CD4-positive, alpha-beta T cell (primary cell): ENCODE measurements around the gene ATP8A1. TPM values are rescaled to one million over a fixed set of nuclear protein-coding genes. Genes with fewer than 3 reads are reported as not detected.

Source experiments
- ATAC-seq: fragments of 200-7000 bp; cut with Tn5 transposase; one replicate; pipeline ENCODE4 v1.10.0; 2022; ENCODE audit warnings: mild to moderate bottlenecking; ENCODE audit not compliant: poor library complexity
- CTCF ChIA-PET: fragments of 350-600 bp; sonication (Branson Sonifier 250); formaldehyde crosslinking; loops from one replicate; lab custom pipeline; 2021; ENCODE audit warnings: antibody characterized with exemption, inconsistent platforms; lab: Charles Lee
- POLR2A ChIA-PET: fragments of 350-600 bp; sonication (Branson Sonifier 250); formaldehyde crosslinking; loops from one replicate; lab custom pipeline; 2021; ENCODE audit warnings: antibody characterized with exemption, inconsistent platforms; lab: Charles Lee
- DNase-seq, 14 experiments: peaks; one replicate each; pipeline ENCODE4 v3.0.0-alpha.2; 2013 to 2020; ENCODE audit warnings: mixed read lengths in 2 of 14
- H3K27ac ChIP-seq, 2 donors: one replicate each; pipeline versions ENCODE4 v1.5.1 to v1.7.0; 2013; ENCODE audit warnings: low read length in 2 of 2, low read depth in 1 of 2, mild to moderate bottlenecking in 1 of 2
- H3K27me3 ChIP-seq, 2 experiments: 1 replicate in 1 of 2; 2 replicates in 1 of 2; pipeline versions ENCODE4 v1.6.1 to v1.7.0; 2013; ENCODE audit warnings: low read length in 2 of 2, control low read depth in 1 of 2, mild to moderate bottlenecking in 1 of 2, moderate library complexity in 1 of 2; ENCODE audit not compliant: insufficient read depth in 2 of 2, control insufficient read depth in 1 of 2
- H3K36me3 ChIP-seq: one replicate; pipeline ENCODE4 v1.6.1; 2013; ENCODE audit warnings: low read length, control low read depth; ENCODE audit not compliant: insufficient read depth
- H3K4me1 ChIP-seq: one replicate; pipeline ENCODE4 v1.6.1; 2013; ENCODE audit warnings: low read length, control low read depth; ENCODE audit not compliant: insufficient read depth
- H3K4me3 ChIP-seq: one replicate; pipeline ENCODE4 v1.5.1; 2013; ENCODE audit warnings: mild to moderate bottlenecking, low read length, moderate library complexity
- H3K9me3 ChIP-seq, 2 experiments: 1 replicate in 1 of 2; 2 replicates in 1 of 2; pipeline versions ENCODE4 v1.6.1 to v1.7.0; 2013; ENCODE audit warnings: low read length in 2 of 2, mild to moderate bottlenecking in 2 of 2, control low read depth in 1 of 2, moderate library complexity in 1 of 2; ENCODE audit not compliant: control insufficient read depth in 1 of 2, insufficient read depth in 1 of 2
- H3K27ac Mint-ChIP-seq: one replicate; pipeline ENCODE4 v1.8.0; 2020; ENCODE audit warnings: mixed read lengths
- H3K27me3 Mint-ChIP-seq: one replicate; pipeline ENCODE4 v1.8.0; 2021; ENCODE audit warnings: mixed read lengths
- H3K36me3 Mint-ChIP-seq: one replicate; pipeline ENCODE4 v1.8.0; 2021; ENCODE audit warnings: low read depth, mixed read lengths
- H3K4me1 Mint-ChIP-seq: one replicate; pipeline ENCODE4 v1.8.0; 2021; ENCODE audit warnings: low read depth, mixed read lengths
- H3K4me3 Mint-ChIP-seq: one replicate; pipeline ENCODE4 v1.8.0; 2020; ENCODE audit warnings: mild to moderate bottlenecking, mixed read lengths
- H3K9me3 Mint-ChIP-seq: one replicate; pipeline ENCODE4 v1.8.0; 2020; ENCODE audit warnings: mixed read lengths
- CTCF ChIP-seq: fragments of 200-600 bp; IDR thresholded peaks from one replicate; pipeline ENCODE4 v1.8.0; 2022; ENCODE audit warnings: antibody characterized with exemption, mild to moderate bottlenecking
- intact Hi-C, 2 experiments: fragments of 100-400 bp; cut with DNase I in 1 of 2; cut with micrococcal nuclease in 1 of 2; formaldehyde crosslinking; loops; one replicate each; pipeline versions ENCODE4 v1.15.1 to v1.9.0; 2023 to 2025; cut with DNase I, micrococcal nuclease
- total RNA-seq, 174 experiments: library from RNA in 2 of 174; stranded (reverse) in 2 of 174; gene quantifications; one replicate each; pipeline ENCODE4 v1.2.3 and lab custom pipeline; 2021 to 2026

The ATP8A1 gene
- total RNA-seq, 2 experiments from 2014 or later, result 44.9 to 45.5 TPM

GRCh38 chr4:42594888-42595287 is 62.0 kb downstream of the ATP8A1 start:
- CTCF ChIA-PET, result no interaction called here
- H3K27ac ChIP-seq, result no peak overlapping the region
- Mint-ChIP-seq H3K27ac (no peak overlapping the region), H3K36me3 (peaks cover 9% of the 10 kb centered on the region), H3K9me3 (no peaks in the 10 kb centered on the region), H3K4me1 (no peaks in the 10 kb centered on the region), H3K4me3 (no peak overlapping the region), H3K27me3 (no peaks in the 10 kb centered on the region)
- no peaks in the 10 kb centered on the region for H3K27me3 ChIP-seq
- TF ChIP-seq CTCF, result no peak
- H3K4me3 ChIP-seq, result no peak overlapping the region
- no peaks in the 10 kb centered on the region for H3K9me3 ChIP-seq
- no peak for ATAC-seq
- no peaks in the 10 kb centered on the region for H3K4me1 ChIP-seq
- no peaks in the 10 kb centered on the region for H3K36me3 ChIP-seq
- intact Hi-C loops, result no loop called here
- DNase-seq, result no peak
- POLR2A ChIA-PET, result no interaction called here

- Mint-ChIP-seq H3K4me1 (no peaks in the 10 kb centered on the region), H3K9me3 (no peaks in the 10 kb centered on the region), H3K27ac (no peak overlapping the region), H3K27me3 (no peaks in the 10 kb centered on the region), H3K4me3 (no peak overlapping the region), H3K36me3 (peaks cover 37% of the 10 kb centered on the region)
- Histone ChIP-seq H3K9me3 (no peaks in the 10 kb centered on the region), H3K4me1 (no peaks in the 10 kb centered on the region), H3K27me3 (no peaks in the 10 kb centered on the region), H3K4me3 (no peak overlapping the region), H3K27ac (no peak overlapping the region), H3K36me3 (peaks cover 16% of the 10 kb centered on the region)
- intact Hi-C loops, result no loop called here
- ChIA-PET CTCF (no interaction called here), POLR2A (no interaction called here)
- TF ChIP-seq CTCF, result no peak
- DNase-seq (no peak), ATAC-seq (no peak)
Measured at GRCh38 chr4:42588909-42589308, 68.0 kb downstream of the ATP8A1 start.

GRCh38 chr4:42586775-42587174 is 70.1 kb downstream of the ATP8A1 start:
- H3K9me3 Mint-ChIP-seq, result no peaks in the 10 kb centered on the region
- CTCF ChIA-PET, result no interaction called here
- no peaks in the 10 kb centered on the region for H3K27me3 Mint-ChIP-seq
- no peak for TF ChIP-seq CTCF
- DNase-seq, result no peak
- H3K4me1 ChIP-seq, result no peaks in the 10 kb centered on the region
- no peak overlapping the region for H3K4me3 ChIP-seq
- intact Hi-C loops, result no loop called here
- H3K27me3 ChIP-seq, result no peaks in the 10 kb centered on the region
- H3K27ac ChIP-seq, result no peak overlapping the region
- H3K9me3 ChIP-seq, result no peaks in the 10 kb centered on the region
- no peaks in the 10 kb centered on the region for H3K4me1 Mint-ChIP-seq
- H3K27ac Mint-ChIP-seq, result no peak overlapping the region
- H3K36me3 ChIP-seq, result peaks cover 23% of the 10 kb centered on the region
- H3K36me3 Mint-ChIP-seq, result peaks cover 56% of the 10 kb centered on the region
- ATAC-seq, result no peak
- H3K4me3 Mint-ChIP-seq, result no peak overlapping the region
- POLR2A ChIA-PET, result no interaction called here
